Measurements from ENCODE around the gene CBFA2T2. TPM values are rescaled to one million over a fixed set of nuclear protein-coding genes. Genes with fewer than 3 reads are reported as not detected.
"Not testable (repeated sequence)": the region's sequence is repeated elsewhere in the genome, so short reads cannot be mapped to it uniquely, and the experiment has no call there.

CBFA2T2 gene
- total RNA-seq, 1 experiment from 2014 or later, result 7.7 TPM

DNA sequence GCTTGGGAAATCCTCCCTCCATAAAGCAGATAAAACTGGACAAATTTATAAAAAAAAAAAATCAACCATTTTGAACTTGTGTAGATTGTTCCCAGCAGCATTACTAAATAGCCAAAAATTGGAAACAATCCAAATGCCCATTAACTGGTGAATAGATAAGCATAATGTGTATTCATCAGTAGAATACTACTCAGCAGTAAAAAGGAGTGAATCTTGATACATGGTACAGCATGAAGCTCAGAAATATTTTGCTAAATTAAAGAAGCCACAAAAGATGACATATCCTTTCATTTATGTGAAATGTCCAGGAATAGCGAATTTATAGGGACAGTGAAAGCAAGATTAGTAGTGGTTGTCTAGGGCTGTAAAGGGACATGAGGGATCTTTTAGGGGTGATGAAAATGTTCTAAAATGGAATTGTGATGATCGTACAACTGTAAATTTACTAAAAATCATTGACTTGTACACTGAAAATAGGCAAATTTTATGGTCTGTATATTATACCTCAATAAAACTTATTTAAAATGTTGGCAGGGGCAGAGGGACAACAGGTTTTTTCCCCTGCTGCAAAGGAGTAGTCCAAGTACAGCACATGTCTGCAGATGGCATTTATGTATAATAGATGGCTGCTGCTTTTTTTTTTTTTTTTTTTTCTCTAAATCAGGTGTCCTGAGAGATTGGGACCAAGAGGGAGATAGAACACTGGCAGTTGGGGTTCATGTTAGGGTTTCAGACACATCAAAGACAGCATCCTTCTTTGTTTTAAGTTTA lies 59.5 kb downstream of the CBFA2T2 start:
- DNase-seq (ENCODE audit: low read depth), result no peak

DNA sequence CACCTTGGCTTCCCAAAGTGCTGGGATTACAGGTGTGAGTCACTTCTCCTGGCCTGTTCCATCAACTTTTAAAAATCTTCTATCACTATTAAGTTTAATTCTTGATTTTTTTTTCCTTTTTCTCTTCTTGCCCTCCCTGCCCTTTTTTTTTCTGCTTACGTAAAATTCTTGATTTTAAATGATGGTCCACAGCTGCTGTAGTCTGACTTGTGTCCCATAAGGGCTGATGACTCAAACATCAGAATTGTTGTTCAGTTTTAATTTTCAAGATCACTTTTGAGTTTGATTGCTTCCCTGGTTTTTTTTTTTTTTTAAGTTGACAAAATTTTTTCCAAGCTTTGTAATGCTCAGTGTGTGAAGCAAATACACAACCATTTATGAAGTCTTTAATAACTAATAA lies 61.9 kb downstream of the CBFA2T2 start:
- DNase-seq (ENCODE audit: low read depth), result no peak

DNA sequence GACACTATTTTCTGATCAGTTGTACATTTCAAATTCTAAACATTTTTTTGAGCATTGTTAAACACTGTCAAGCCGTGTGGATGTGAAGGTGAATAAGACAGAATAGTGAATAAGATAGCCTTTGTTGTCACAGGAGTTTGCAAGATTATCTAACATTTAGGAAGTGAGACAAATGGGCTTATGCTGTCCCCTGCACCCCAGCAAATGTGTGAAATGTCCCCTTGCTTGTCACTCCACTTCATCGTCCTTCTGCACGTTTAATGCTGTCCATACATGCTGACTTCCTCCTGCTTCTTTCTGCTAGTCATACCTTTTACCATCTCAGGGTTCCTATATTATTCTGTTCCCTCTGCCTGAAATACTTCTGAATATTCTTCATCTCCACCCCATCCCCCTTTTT lies 62.6 kb downstream of the CBFA2T2 start:
- no peak for DNase-seq (ENCODE audit: low read depth)

DNA sequence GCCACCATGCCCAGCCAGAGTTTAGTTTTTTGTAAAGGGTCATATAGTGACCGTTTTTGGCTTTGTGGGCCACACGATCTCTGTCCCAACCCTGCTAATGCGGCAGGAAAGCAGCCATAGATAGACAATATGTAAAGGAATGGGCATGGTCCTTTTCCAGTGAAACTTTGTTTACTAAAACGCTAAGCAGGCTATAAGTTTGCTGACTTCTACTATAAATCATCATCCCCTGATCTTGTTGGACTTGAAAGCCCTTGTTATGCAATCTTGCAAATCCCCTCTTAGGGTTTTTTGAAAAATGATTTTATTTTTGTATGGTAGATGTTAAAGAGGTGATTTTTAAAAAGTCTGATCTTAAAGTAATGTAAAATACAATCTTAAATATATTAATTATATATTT lies 63.6 kb downstream of the CBFA2T2 start:
- no peak for DNase-seq (ENCODE audit: low read depth)

DNA sequence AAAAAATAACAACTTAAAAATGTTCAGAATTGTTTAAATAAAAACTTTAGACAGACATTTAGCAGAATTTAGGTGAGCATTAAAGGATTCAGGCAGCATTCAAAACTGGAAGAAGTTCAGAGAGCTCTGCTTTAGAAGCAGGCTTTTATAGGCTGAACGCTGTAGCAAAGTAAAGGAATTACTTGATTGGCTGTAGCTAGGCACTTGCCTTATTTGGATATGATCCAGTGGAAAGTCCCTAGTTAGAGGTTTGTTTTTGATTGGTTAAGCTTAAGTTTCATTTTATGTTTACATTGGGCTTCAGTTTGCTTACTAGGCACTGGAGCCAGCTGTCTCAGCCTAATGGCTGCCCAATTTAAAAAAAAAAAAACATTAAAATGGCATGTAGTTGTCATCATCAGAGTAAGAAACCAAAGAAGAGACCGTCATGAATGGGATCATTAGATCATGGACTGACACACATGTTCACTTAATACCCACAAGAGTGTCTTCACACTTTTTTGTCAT lies 65.1 kb downstream of the CBFA2T2 start:
- DNase-seq (ENCODE audit: low read depth), result peak; percentile 98

DNA sequence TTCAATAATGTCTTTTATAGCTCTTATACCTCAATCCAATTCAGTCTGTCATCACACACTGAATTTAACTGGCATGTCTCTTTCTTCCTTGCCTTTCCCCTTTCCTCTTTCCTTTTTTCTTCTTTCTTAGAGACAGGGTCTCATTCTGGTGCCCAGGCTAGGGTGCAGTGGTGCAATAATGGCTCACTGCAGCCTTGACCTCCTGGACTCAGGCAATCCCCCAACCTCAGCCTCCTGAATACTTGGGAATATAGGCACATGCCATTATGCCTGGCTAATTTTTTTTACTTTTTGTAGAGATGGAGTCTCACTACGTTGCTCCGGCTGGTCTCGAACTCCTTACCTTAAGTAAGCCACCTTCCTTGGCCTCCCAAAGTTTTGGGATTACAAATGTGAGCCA lies 65.9 kb downstream of the CBFA2T2 start:
- DNase-seq (ENCODE audit: low read depth), result no peak

DNA sequence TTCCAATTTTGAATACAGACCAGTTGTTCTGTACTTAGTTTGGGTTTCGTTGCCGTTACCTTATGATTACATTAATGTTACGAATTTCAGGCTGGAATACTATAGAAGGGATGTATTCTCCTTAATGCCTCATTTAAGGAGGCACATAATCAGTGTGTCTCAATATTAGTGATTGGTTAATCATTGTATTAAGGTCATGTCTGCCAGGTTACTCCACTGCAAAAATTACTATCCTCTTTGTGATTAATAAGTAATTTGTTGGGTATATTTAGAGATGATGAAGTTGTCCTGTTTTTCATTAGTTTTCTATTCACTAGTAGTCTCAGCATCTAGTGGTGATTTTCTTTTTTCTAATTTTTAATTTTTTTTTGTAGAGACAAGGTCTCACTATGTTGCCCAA lies 66.3 kb downstream of the CBFA2T2 start:
- DNase-seq (ENCODE audit: low read depth), result no peak

DNA sequence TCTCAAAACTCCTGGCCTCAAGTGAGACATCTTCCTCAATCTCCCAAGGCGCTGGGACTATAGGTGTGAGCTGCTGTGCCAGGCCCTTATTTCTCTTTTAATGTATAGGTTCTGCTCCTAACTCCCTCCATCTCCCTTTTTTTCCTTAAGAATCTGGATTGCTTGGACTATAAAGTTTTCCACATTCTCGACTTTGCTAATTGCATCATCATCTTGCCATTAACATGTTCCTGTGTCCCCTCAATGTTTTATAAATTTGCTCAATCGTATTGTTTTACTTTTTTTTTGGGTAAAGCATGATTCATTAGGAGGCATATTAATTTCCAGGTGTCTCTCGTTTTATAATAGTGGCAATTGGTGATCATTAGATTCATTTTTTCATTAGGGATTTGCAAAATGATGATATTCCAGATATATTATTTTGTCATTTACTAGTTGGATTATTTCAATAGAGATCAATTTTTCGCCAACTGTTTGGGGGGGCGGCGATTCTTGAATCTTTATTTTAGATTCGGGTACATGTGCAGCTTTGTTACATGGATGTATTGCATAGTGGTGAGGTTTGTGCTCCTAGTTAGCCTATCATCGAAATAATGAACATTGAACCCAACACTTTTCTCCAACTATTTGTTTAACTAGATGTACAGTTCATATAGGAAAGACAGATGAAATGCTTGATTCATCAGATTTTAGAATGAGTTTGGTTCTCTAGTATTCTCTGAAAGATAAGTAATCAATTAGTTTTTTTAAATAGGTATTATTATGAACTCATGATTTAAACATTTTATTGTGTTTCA lies 68.7 kb downstream of the CBFA2T2 start:
- no peak for DNase-seq (ENCODE audit: low read depth)

DNA sequence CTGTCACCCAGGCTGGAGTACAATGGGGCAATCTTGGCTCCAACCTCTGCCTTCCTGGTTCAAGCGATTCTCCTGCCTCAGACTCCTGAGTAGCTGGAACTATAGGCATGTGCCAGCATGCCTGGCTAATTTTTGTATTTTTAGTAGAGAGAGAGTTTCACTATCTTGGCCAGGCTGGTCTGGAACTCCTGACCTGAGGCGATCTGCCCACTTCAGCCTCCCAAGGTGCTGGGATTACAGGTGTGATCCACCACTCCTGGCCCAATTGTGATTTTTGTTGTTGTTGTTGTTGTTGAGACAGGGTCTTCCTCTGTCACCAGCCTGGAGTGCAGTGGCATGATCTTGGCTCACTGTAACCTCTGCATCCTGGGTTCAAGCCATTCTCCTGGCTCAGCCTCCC lies 69.3 kb downstream of the CBFA2T2 start:
- DNase-seq (ENCODE audit: low read depth), result no peak

DNA sequence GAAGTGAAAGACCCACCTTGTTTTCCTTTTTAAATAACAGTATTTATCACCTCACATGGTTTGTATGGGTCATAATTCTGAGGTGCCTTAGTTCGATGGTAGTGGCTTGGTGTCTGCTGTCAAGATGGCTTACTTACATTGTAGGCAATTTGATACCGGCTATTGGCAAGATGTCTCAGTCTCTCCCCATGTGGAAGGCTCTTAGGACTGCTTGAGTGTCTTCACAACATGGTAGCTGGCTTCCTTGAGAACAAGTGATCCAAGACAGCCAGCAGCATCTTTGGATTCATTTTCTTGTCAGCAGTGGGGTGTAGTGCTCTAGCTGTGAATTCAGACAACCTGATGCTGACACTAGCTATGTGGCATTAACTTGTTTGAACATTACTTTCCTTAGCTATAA lies 70.1 kb downstream of the CBFA2T2 start:
- DNase-seq (ENCODE audit: low read depth), result no peak

DNA sequence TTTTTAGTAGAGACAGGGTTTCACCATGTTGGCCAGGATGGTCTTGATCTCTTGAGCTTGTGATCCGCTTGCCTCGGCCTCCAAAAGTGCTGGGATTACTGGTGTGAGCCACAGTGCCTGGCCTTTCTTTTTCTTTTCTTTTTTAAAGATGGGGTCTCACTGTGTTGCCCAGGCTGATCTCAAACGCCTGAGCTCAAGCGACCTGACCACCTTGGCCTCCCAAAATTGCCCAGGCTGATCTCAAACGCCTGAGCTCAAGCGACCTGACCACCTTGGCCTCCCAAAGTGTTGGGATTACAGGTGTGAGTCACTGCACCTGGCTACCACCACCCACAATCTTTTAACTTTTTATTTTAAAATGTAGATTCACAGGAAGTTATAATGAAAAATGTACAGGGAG lies 71.2 kb downstream of the CBFA2T2 start:
- not testable (repeated sequence) for DNase-seq (ENCODE audit: low read depth)

DNA sequence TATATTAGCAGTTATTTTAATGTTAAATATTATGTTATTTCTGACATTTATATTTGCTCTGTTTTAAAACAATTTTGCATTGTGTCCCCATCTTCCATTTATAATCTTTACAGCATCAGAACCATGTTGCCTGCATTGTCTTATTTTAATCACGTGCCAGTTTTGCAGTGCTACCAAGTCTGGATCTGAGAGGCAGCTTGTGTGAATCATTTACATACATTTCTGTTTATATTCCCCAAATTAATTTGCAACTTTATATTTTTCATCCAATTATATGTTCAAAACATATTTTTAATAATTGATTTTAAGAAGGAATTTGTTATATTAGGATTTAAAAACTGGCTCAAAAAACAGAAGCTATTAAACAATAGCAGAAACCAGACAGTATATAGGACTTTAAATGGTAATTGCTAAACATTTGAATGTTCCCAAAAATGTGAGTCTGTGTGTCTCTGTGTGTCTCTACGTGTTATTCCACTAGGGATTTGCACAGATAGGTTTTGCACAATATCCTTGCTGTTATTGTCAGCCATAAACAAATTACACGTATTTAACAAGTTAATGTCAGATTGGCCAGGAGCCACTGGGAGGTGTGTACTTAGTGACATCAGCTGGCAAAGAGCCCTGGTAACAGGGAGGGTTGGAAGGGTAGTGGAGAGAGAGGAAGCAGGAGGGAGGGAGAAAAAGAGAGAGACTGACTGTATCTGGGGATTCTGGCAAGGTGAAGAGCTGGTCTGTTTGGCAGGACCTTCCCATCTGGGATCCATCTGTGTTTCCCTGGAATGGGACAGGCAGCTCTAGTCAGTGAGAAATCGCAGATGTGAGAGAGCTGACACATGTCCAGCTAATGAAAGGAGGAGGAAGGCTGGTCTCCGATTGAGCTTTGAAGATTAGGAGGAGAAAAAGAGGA lies 72.1 kb downstream of the CBFA2T2 start:
- peak; percentile 97 for DNase-seq (ENCODE audit: low read depth)

DNA sequence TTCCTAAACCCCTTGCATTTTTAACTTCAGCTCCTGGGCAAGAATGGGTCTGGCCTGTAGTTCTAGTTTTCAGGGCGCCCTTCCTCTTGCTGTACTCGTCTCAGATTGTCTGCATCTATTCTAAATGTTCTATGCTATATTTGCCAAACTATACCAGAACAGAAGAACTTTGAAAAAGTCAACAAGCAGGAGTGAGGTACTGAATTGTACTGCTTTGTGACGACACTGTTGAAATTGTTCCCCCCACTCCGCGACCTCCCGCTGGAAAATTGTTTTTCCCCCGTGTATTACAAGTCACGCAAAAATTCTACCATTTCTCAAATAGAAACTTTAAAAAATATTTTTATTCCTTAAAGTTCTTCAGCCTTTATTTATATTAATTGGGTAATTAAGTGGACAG lies 73.9 kb downstream of the CBFA2T2 start:
- no peak for DNase-seq (ENCODE audit: low read depth)

DNA sequence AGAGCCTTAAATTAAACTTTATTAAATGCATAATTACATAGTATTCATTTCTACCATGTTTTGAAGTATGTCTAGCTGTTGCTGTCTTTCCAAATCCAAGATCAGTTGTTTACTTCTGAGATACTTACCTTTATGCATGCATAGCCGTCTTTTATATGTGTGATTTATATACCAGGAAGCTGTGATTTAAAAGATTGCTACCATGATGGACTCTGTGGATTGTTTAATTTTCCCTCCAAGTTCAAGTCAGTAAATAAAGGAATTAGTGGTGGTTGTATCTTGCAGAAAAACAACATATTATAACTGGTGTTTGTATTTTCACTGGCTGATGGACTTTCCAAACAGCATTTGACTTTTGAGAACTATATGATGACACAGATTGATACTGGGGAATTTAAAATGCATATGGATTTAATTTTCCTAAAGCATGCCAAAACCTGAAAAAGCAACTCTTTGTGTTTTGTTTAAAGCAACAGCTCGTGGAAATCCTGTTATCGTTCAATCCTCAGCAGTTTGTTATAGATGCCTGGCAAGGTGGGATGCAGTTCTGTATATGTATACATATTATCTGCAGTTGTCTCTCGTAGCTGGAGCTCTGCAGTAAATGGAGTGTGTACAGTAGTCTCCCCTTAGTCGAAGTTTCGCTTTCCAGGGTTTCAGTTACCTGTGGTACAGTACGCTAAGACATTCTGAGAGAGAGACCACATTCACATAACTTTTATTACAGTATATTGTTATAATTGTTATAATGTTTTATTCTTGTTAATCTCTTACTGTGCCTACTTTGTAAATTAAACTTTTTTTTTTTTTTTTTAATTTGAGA lies 77.1 kb downstream of the CBFA2T2 start:
- DNase-seq (ENCODE audit: low read depth), result no peak

DNA sequence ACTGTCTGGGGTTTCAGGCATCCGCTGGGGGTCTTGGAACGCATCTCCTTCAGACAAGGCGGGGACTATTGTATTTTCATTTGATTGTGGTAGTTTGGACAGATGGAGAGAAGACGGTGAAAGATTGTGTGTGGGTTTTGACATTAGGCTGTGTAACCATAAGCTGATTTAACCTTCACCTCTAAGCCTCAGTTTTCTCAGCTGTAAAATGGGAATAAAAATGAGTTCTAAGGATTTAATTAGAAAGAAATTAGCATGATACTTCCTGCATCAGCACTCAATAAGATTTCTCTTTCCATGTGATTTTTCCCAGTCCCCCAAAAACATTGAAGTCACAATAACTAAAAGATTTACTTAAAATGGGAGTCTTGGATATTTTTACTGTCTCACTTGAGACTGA lies 78.1 kb downstream of the CBFA2T2 start:
- no peak for DNase-seq (ENCODE audit: low read depth)

DNA sequence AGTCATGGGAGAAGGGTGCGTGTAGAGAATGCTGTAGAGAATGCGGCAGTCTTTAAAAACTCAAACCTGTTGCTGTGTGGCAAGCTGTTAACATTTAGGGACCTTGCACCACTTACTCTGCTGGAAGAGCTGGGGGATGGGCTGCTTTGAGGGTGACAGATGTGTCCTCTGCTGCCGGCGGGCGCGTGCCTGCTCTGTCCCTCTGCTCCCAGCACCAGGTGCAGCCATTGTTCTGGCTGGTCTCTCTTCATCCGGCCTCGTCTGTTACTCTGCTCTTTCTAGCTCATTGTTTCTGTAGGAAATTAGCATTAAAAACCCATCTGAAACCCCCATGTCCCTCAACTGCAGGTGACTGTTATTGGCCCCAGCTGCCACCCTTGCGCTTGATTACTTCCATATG lies 78.5 kb downstream of the CBFA2T2 start:
- no peak for DNase-seq (ENCODE audit: low read depth)

DNA sequence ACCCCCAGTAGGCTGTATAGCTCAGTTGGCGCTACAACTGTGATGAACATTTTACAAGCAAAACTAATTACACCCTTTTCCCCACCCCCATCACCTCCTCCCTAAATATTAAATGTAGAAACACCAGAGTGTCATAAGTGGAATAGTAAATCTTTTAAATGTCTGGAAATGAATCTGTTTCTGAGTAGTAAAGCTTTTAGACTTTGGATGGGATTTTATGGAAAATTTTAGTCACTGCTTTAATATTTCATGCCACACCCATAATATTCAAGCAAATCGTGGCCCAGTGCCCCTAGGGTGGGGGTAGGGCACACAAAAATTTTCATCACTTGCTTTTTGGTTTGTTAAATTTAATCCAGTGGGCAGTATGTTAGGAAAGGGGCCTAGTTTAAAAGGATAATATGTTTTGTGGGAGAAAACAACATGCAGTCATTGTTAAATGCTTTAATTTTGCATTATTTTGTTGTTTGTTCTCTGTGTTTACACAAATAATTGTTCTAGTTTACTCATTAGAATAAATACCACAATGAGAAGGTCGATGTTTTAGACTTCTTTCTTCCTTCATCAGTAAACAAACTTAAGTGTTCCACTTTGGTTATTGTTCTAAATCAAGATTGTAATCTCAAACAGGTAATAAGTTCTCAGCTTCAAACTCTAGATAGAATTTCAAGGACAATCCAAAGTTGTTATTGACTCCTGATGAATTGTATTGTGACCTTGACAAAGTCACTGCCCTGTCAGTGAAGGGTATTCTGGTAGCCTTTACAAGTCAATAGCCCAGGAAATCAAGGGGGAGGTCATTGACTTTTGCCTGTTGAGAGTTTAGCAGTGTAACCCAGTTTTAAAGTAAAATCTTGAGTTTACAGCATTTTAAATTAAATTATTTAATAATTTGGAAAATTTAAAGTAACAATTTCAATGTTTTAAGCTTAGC lies 79.2 kb downstream of the CBFA2T2 start:
- no peak for DNase-seq (ENCODE audit: low read depth)

DNA sequence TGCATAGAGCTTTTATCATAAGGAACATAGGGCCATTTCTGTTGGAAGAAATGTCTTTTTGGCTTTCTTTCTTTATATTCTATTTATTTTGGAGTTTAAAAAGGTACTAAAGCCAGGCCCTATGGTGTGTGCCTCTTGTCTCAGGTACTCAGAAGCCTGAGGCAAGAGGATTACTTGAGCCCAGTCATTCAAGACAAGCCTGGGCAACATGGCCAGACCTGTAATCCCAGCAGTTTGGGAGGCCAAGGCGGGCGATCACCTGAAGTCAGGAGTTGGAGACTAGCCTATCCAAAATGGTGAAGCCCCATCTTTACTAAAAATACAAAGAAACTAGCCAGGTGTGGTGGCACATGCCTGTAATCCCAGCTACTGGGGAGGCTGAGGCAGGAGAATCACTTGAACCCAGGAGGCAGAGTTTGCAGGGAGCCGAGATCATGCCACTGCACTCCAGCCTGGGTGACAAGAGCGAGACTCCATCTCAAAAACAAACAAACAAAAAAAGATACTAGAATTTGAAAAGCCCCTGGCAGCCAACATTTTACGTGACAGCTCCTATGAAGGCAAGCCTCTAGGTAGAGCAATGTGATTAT lies 80.0 kb downstream of the CBFA2T2 start:
- DNase-seq (ENCODE audit: low read depth), result no peak

DNA sequence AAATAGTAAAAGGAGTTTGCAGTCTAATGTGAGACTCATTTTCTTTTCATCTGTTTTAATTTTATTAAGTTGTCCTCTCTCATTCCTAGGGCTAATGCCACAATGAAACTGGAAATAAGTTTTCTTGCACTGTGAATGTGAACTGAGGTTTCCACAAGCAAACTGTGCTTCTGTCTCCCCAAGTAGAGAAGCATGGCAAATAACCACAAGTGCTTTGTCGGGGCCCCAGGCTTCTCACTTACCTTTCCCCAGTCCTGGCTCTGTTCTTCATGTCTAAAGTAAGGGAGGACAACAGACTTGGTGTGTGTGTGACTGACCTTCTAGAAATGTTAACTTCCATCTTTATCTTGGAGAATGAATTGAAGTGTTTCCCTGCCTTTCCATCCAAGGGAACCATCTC lies 80.8 kb downstream of the CBFA2T2 start:
- no peak for DNase-seq (ENCODE audit: low read depth)

DNA sequence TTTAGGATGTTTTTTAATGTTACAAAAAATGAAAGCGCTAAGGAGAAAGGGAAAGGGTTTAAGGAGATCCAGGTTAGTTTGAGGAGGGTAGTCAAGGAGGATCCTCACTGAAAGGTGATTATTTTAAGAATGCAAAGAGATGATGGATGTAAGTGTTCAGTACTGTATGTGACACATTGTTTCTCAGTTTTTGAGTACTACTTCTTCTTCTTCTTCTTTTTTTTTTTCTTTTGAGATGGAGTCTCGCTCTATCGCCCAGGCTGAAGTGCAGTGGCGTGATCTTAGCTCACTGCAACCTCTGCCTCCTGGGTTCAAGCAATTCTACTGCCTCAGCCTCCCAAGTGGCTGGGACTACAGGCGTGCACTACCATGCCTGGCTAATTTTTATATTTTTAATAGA lies 83.4 kb downstream of the CBFA2T2 start:
- DNase-seq (ENCODE audit: low read depth), result not testable (repeated sequence)
